CD4-positive, alpha-beta T cell treated with Interleukin-10 for 1 hour (primary cell): Measurements from ENCODE around the gene ABCA7.

Source experiments
- DNase-seq: peaks from one replicate; pipeline ENCODE4 v3.0.0-alpha.2; 2020

Gene ABCA7

GRCh38 chr19:1091544-1092175 lies 51.8 kb downstream of the ABCA7 start:
- no peak for DNase-seq

DNA sequence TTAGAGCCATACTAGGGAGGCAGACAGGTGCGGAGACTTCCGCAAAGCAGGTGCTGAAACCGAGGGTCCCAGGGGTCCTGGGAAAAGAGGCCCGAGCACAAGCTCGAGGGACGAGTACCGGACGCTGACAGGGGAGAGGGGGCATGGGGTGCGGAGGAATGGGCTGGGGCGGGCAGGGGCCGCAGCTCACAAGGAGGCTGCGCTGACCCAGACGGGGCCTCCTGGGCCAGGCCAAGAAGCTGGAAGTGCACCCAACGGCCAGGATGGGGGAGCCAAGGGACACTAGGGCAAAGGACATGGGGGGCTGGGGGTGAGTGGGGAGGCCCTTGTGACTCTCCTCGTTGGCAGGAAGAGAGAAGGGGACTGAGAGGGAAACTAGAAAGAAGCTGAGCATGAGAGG lies 53.4 kb downstream of the ABCA7 start:
- no peak for DNase-seq

GRCh38 chr19:1093811-1094553 lies 54.1 kb downstream of the ABCA7 start:
- DNase-seq = no peak

GRCh38 chr19:1094655-1094977 lies 54.7 kb downstream of the ABCA7 start:
- no peak for DNase-seq

- DNase-seq = peak; percentile 98
Observed at GRCh38 chr19:1094978-1095701, 55.2 kb downstream of the ABCA7 start, which contains the start of gene POLR2E. Gene POLR2E, minus strand, starts transcription at chr19:1095375. Its CDS starts 60 bp downstream, at chr19:1095315.

DNA sequence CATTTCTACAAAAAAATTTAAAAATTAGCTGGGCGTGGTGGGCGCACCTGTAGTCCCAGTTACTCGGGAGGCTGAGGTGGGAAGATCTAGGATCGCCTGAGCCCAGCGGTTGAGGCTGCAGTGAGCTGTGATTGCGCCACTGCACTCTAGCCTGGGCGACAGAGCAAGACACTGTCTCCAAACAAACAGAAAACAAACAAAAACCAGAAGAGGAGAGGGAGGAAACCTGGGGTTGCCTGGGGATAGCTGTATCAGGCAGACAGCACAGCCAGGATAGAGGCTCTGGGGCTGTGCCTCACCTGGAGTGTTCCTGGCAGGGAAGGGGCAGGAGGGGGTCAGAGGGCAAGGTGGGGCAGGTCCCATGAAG lies 57.9 kb downstream of the ABCA7 start:
- no peak for DNase-seq

DNA sequence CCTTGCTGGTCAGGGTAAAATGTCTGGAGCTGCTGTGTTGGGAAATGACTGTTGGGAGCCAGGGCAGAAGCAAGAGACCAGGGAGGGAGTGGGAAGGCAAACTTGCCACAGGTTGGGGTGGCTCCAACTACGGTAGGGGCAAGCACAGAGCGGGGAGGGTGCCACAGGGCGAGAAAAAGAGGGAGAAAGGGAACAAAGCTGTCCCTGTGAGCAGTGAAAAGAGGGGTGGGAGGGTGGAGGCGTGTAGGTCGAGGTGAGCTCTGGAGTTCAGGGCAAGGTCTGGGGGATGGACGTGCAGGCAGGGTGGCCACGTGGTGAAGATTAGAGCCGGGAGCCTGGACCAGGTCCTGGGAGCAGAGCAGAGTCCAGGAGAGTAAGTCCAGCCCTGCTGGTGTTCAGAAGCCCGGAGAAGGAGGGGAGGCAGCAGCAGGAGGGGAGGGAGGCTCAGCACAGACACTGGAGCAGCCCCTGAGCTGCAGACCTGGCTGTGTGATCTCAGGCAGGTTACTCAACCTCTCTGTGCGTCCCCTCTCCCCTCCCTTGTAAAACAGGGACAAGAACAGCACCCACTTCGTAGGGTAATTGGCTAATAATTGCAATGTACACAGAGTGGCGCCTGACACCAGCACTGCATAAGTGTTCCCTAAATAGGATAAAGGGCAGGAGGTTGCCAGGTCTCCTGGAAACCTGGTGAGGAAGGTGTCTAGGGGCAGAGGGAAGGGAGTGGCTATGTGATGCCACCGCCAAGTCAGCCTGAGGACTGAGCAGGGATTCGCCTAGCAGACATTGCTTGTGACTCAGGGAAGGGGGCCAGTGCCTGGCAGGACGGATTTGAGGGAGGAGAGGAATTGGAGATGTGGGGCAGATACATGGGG lies 58.5 kb downstream of the ABCA7 start:
- no peak for DNase-seq

- DNase-seq = no peak
Observed at GRCh38 chr19:1101337-1101698, 61.4 kb downstream of the ABCA7 start.

DNA sequence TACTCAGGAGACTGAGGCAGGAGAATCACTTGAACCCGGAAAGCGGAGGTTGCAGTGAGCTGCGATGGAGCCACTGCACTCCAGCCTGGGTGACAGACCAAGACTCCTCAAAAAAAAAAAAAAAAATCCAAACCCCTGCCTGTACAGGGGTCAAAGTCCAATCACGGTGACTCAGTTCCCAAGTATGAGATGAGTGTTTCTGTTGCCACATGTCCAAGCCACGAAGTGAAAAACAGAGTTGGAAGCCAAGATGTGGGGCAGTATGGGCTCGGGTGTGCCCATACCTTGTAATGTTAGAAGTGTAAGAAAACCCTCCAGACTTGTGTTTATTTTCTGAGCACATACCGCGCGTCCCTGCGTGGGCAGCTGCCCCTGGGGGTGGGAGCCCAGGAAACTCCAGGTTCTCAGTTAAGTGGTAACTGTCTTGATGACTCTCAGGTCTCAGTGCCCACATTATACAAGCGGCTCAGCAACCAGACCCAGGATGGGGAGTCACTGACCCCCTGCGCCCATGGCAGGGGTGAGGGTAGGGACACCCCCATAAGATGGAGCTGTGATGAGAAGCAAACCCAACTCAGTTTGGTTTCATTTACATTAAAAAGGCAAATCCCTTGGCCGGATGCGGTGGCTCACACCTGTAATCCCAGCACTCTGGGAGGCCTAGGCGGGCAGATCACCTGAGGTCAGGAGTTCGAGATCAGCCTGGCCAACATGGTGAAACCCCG lies 62.7 kb downstream of the ABCA7 start:
- peak; percentile 52 for DNase-seq

DNA sequence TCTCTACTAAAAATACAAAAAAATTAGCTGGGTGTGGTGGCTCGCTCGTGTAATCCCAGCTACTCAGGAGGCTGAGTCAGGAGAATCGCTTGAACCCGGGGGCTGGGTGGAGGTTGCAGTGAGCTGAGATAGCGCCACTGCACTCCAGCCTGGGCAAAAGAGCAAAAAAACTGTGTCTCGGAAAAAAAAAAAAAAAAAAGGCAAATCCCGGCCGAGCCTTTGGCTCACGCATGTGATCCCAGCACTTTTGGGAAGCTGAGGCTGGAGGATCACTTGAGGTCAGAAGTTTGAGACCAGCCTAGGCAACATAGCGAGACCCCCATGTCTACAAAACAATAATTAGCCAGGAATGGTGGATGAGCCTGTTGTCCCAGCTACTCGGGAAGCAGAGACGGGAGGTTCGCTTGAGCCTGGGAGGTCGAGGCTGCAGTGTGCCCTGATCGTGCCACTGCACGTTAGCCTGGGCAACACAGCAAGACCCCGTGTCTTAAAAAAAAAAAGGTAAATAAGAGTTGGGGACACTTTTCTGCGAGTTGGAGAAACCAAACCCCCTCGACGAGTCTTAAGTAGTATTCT lies 63.3 kb downstream of the ABCA7 start:
- DNase-seq = no peak

- peak; percentile 99 for DNase-seq
Observed at GRCh38 chr19:1103708-1104310, 63.9 kb downstream of the ABCA7 start, which contains the start of gene GPX4. Gene GPX4, plus strand, starts transcription at chr19:1103994. Its CDS starts 50 bp downstream, at chr19:1104044.

GRCh38 chr19:1104311-1105007 lies 64.6 kb downstream of the ABCA7 start:
- DNase-seq = peak; percentile 80

DNA sequence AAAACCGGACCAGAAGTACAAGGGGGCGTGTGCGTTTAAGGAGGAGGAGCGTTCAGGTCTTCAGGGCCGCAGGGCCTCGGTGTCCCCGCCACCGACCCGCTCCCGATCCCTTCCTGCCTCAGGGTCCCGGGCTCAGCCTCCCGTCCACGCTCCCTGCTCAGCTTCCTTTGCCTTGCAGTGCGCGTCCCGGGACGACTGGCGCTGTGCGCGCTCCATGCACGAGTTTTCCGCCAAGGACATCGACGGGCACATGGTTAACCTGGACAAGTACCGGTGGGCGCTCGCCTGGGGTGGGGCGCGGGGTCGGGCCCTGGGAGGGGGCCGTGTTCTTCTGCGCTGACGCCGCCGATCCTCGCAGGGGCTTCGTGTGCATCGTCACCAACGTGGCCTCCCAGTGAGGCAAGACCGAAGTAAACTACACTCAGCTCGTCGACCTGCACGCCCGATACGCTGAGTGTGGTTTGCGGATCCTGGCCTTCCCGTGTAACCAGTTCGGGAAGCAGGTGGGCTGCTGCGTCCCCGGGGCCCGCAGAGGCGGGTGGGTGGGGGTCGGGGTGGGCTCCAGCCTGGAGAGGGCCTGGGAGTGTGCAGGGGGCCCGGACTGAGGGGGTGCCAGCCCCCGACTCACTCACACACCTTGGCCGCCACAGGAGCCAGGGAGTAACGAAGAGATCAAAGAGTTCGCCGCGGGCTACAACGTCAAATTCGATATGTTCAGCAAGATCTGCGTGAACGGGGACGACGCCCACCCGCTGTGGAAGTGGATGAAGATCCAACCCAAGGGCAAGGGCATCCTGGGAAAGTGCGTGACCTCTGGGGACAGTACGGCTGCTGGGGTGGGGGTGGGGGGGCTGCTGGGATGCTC lies 65.3 kb downstream of the ABCA7 start:
- DNase-seq = no peak

DNA sequence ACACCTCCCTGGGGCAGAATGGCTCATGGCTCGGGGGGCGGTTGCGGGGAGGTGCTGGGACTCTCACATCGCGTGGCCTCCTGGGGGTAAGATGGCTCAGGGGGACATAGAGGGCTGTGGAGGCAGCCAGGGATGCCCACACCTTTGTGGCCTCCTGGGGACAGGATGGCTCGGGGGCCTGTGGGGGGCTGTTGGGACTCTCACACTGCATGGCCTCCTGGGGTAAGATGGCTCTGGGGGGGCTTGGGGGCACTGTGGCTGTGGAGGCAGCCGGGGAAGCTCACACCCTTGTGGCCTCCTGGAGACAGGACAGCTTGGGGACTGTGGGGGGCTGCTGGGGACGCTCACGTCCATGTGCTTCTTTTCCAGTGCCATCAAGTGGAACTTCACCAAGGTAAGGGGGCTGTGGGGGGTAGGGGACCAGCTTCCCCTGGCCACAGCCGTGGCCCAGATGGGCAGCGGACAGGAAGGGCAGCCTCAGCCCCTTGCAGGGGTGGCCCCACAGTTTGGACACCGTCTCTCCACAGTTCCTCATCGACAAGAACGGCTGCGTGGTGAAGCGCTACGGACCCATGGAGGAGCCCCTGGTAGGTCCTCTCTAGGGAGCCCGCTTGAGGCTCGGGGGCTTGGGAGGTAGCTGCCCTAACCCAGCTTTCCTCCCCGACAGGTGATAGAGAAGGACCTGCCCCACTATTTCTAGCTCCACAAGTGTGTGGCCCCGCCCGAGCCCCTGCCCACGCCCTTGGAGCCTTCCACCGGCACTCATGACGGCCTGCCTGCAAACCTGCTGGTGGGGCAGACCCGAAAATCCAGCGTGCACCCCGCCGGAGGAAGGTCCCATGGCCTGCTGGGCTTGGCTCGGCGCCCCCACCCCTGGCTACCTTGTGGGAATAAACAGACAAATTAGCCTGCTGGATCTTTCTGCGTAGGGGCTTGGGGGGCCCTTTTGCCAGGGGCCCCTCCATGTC lies 66.2 kb downstream of the ABCA7 start:
- DNase-seq = no peak

DNA sequence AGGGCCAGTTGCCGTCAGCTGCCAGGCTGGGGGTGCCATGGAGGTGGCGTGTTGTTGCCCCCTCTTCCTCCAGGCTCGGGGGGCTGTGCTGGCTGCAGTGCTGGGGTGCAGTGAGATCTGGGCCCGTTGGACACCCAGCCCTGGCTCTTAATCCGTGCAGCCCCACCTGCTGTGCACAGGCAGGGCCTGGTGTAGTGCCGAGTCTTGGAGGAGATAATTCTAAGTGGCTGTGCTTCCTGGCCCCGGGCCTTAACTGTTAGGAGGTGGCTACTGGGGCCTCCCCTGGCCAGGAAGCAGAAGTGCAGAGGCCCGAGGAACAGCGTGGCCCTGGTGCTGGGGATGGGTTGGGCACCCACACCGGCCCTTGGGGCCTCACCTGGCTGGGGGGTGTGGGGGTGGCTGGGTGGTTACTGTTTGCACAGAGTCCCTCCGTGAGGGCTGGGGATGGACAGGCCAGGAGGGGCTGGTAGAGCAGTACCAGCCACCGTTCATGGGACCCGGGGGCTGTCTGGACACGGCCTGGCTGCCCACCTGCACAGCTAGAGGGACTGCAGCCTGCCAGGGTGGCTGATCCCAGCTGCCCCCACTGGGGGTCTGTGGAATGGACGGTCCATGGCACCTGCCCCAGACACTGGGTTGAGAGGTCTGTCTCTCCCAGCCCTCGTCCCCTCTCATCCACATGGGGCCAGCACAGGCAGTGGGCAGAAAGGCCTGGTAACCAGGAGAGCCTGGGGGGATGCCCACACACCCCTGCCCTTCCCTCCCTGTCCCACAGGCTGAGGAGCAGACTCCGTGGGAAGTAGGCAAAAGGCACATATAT lies 67.1 kb downstream of the ABCA7 start:
- no peak for DNase-seq

GRCh38 chr19:1107661-1108261 lies 67.9 kb downstream of the ABCA7 start:
- no peak for DNase-seq
